Endothelial cell (in vitro differentiated cells): ENCODE data around the gene FKBP14. TPM values are rescaled to one million over a fixed set of nuclear protein-coding genes. Genes with fewer than 3 reads are reported as not detected.
"Not testable (repeated sequence)": the region's sequence is repeated elsewhere in the genome, so short reads cannot be mapped to it uniquely, and the experiment has no call there.

Experiments
- DNase-seq: peaks from one replicate; pipeline ENCODE4 v3.0.0; 2021; ENCODE audit warnings: low spot score
- H3K27ac Mint-ChIP-seq: one replicate; pipeline ENCODE4 v1.8.0; 2021; ENCODE audit warnings: mixed read lengths, inconsistent platforms; ENCODE audit not compliant: unreplicated experiment
- H3K27me3 Mint-ChIP-seq: one replicate; pipeline ENCODE4 v1.8.0; 2021; ENCODE audit warnings: mild to moderate bottlenecking, moderate library complexity, mixed read lengths, inconsistent platforms; ENCODE audit not compliant: unreplicated experiment
- H3K36me3 Mint-ChIP-seq: one replicate; pipeline ENCODE4 v1.8.0; 2021; ENCODE audit warnings: mild to moderate bottlenecking, low read depth, mixed read lengths, inconsistent platforms; ENCODE audit not compliant: unreplicated experiment
- H3K4me1 Mint-ChIP-seq: one replicate; pipeline ENCODE4 v1.8.0; 2021; ENCODE audit warnings: mild to moderate bottlenecking, mixed read lengths, inconsistent platforms; ENCODE audit not compliant: unreplicated experiment
- H3K4me3 Mint-ChIP-seq: one replicate; pipeline ENCODE4 v1.8.0; 2021; ENCODE audit warnings: mild to moderate bottlenecking, mixed read lengths, inconsistent platforms; ENCODE audit not compliant: unreplicated experiment
- H3K9me3 Mint-ChIP-seq: one replicate; pipeline ENCODE4 v1.8.0; 2021; ENCODE audit warnings: mixed read lengths, inconsistent platforms; ENCODE audit not compliant: unreplicated experiment
- CTCF ChIP-seq: fragments of 200-600 bp; sonication (generic); IDR thresholded peaks from one replicate; pipeline ENCODE4 v1.5.0; 2021; ENCODE audit warnings: antibody characterized with exemption; ENCODE audit not compliant: unreplicated experiment
- total RNA-seq: library from RNA; stranded (reverse); fragmentation: NEBNext Ultra II Directional; extraction: Animal tissue kit (Norgen Biotek cat#: 25700); gene quantifications from one replicate; pipeline ENCODE4 v1.2.1, GENCODE V29; 2021; ENCODE audit not compliant: unreplicated experiment

Gene FKBP14
- total RNA-seq, 1 donor from 2014 or later = 15.1 TPM

- H3K27ac Mint-ChIP-seq, H3K4me1 Mint-ChIP-seq, H3K9me3 Mint-ChIP-seq, H3K4me3 Mint-ChIP-seq, H3K27me3 Mint-ChIP-seq: not testable (repeated sequence)
- DNase-seq = peak; percentile 28
- H3K36me3 Mint-ChIP-seq = peaks cover 37% of the 10 kb centered on the region
- peak; percentile 38 for TF ChIP-seq CTCF
Measured at GRCh38 chr7:30061786-30062185, 35.3 kb upstream of the FKBP14 start.

- no peaks in the 10 kb centered on the region for H3K27me3 Mint-ChIP-seq
- no peaks in the 10 kb centered on the region for H3K9me3 Mint-ChIP-seq
- H3K27ac Mint-ChIP-seq = no peak overlapping the region
- H3K36me3 Mint-ChIP-seq = peaks cover 32% of the 10 kb centered on the region
- no peak for DNase-seq
- TF ChIP-seq CTCF = no peak
- no peaks in the 10 kb centered on the region for H3K4me1 Mint-ChIP-seq
- H3K4me3 Mint-ChIP-seq = no peak overlapping the region
Measured at GRCh38 chr7:30057741-30058140, 31.2 kb upstream of the FKBP14 start.

- H3K4me3 Mint-ChIP-seq = no peak overlapping the region
- H3K36me3 Mint-ChIP-seq = peaks cover 37% of the 10 kb centered on the region
Measured at GRCh38 chr7:30053068-30053467, 26.6 kb upstream of the FKBP14 start.

GRCh38 chr7:30049173-30049572 is 22.7 kb upstream of the FKBP14 start:
- Mint-ChIP-seq H3K4me1 (no peaks in the 10 kb centered on the region), H3K27me3 (no peaks in the 10 kb centered on the region), H3K4me3 (no peak overlapping the region), H3K36me3 (peaks cover 38% of the 10 kb centered on the region), H3K9me3 (no peaks in the 10 kb centered on the region), H3K27ac (no peak overlapping the region)
- DNase-seq = no peak
- no peak for TF ChIP-seq CTCF

More at GRCh38 chr7:30053068-30053467, 26.6 kb upstream of the FKBP14 start:
- no peaks in the 10 kb centered on the region for H3K27me3 Mint-ChIP-seq
- no peak for DNase-seq
- H3K27ac Mint-ChIP-seq = no peak overlapping the region
- no peaks in the 10 kb centered on the region for H3K9me3 Mint-ChIP-seq
- TF ChIP-seq CTCF = no peak
- H3K4me1 Mint-ChIP-seq = no peaks in the 10 kb centered on the region

GRCh38 chr7:30048582-30048981 is 22.1 kb upstream of the FKBP14 start:
- TF ChIP-seq CTCF = no peak
- Mint-ChIP-seq H3K4me1 (no peaks in the 10 kb centered on the region), H3K27ac (no peak overlapping the region), H3K27me3 (no peaks in the 10 kb centered on the region), H3K9me3 (no peaks in the 10 kb centered on the region), H3K36me3 (peaks cover 38% of the 10 kb centered on the region), H3K4me3 (no peak overlapping the region)
- no peak for DNase-seq
